Fibroblast of mammary gland (primary cell): Measurements from ENCODE around the gene ARHGAP40.

Experiments used
- DNase-seq: peaks from one replicate; pipeline ENCODE4 v3.0.0-alpha.2; 2010; ENCODE audit warnings: low read depth
- H3K4me3 ChIP-seq: 2 replicates; pipeline ENCODE4 v1.5.1; 2011; ENCODE audit warnings: low read depth, mild to moderate bottlenecking, low read length, moderate library complexity; ENCODE audit not compliant: control insufficient read depth
- CTCF ChIP-seq: conservative IDR thresholded peaks from 2 replicates; pipeline ENCODE4 v1.5.1; 2011; ENCODE audit warnings: low read depth, low read length, inconsistent platforms; ENCODE audit not compliant: control insufficient read depth, insufficient read depth

ARHGAP40 gene

GRCh38 chr20:38601216-38602184 lies at the start of gene ARHGAP40:
Gene ARHGAP40, plus strand, starts transcription at chr20:38601809.
- DNase-seq = peak; percentile 14

GRCh38 chr20:38554986-38555385 lies 46.6 kb upstream of the ARHGAP40 start:
- H3K4me3 ChIP-seq = no peak overlapping the region
- DNase-seq = no peak
- no peak for TF ChIP-seq CTCF

More at GRCh38 chr20:38601216-38602184, at the start of gene ARHGAP40:
- peak within 1 kb of the TSS; percentile 31 for H3K4me3 ChIP-seq
- peak; percentile 13 for TF ChIP-seq CTCF

- DNase-seq = no peak
- no peak overlapping the region for H3K4me3 ChIP-seq
- TF ChIP-seq CTCF = no peak
Measured at GRCh38 chr20:38555395-38555794, 46.2 kb upstream of the ARHGAP40 start.

- no peak for TF ChIP-seq CTCF
- DNase-seq = no peak
- no peak overlapping the region for H3K4me3 ChIP-seq
Measured at GRCh38 chr20:38557174-38557573, 44.4 kb upstream of the ARHGAP40 start.

- no peak for DNase-seq
- H3K4me3 ChIP-seq = no peak overlapping the region
- no peak for TF ChIP-seq CTCF
Measured at GRCh38 chr20:38558596-38559360, 42.8 kb upstream of the ARHGAP40 start.

- no peak for DNase-seq
- no peak for TF ChIP-seq CTCF
- H3K4me3 ChIP-seq = no peak overlapping the region
Measured at GRCh38 chr20:38559764-38560163, 41.8 kb upstream of the ARHGAP40 start.
